Measurements from ENCODE around the gene AAR2. TPM values are rescaled to one million over a fixed set of nuclear protein-coding genes. Genes with fewer than 3 reads are reported as not detected.

AAR2 gene
- total and polyA plus RNA-seq, 2 experiments from 2014 or later: 34.3 to 35.4 TPM

DNA sequence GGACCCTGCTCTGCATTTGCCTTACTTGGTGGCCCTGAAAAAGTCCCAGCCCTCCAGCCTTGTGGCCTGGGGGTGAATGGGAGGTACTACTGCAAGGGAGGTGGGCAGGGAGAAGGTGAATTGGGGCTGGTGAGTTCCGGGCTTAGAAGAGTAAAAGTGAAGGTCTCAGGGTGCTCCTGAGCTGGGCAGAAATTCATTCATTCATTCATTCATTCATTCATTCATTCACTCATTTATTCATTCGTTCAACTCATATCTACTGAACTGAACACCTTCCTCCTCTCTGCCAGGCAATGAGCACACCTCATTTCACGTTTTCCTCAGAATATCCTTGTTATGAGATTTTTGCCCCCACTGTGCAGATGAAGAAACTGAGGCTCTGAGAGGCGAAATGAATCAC lies 63.2 kb downstream of the AAR2 start:
- Histone ChIP-seq H3K4me2 (ENCODE audit: unreplicated experiment) (no peak overlapping the region), H3K9ac (no peak overlapping the region), H3K79me2 (ENCODE audit: insufficient read depth) (no peaks in the 10 kb centered on the region), H2AFZ (no peak overlapping the region), H3K9me3 (ENCODE audit: low read depth) (no peaks in the 10 kb centered on the region), H3K27me3 (replicated peaks; ENCODE audit: insufficient read depth) (peaks cover 68% of the 10 kb centered on the region), H3K4me1 (ENCODE audit: insufficient read depth) (no peaks in the 10 kb centered on the region), H3K9me2 (ENCODE audit: insufficient read depth) (no peaks in the 10 kb centered on the region), H3K4me3 (no peak overlapping the region), H3K36me3 (ENCODE audit: low read depth) (no peaks in the 10 kb centered on the region), H4K20me1 (ENCODE audit: insufficient read depth) (no peaks in the 10 kb centered on the region), H3F3A (ENCODE audit: insufficient read depth) (no peaks in the 10 kb centered on the region), H3K27ac (no peak overlapping the region)
- in situ Hi-C loops (cut with MboI): no loop called here
- 15 to 16% methylated on average over 4 of the region's 4 CpGs for WGBS, 2 experiments (ENCODE audit: low coverage in 1 of 2, low lambda C conversion rate in 2 of 2, missing lambda C conversion rate in 2 of 2)
- DNase-seq: no peak
- TF ChIP-seq EZH2 (IDR thresholded peaks at IDR 0.05; ENCODE audit: insufficient read depth, poor library complexity, severe bottlenecking) (no peak), EZH2phosphoT487 (IDR thresholded peaks at IDR 0.05; ENCODE audit: insufficient read depth, low read depth) (no peak)

- H3F3A ChIP-seq (ENCODE audit: insufficient read depth): no peaks in the 10 kb centered on the region
- H3K27me3 ChIP-seq (replicated peaks; ENCODE audit: insufficient read depth): peaks cover 76% of the 10 kb centered on the region
- no peaks in the 10 kb centered on the region for H4K20me1 ChIP-seq (ENCODE audit: insufficient read depth)
- H3K4me3 ChIP-seq: no peak overlapping the region
- no peak overlapping the region for H3K4me2 ChIP-seq (ENCODE audit: unreplicated experiment)
- no peak overlapping the region for H2AFZ ChIP-seq
- WGBS, 2 experiments (ENCODE audit: low coverage in 1 of 2, low lambda C conversion rate in 2 of 2, missing lambda C conversion rate in 2 of 2): 37 to 46% methylated on average over 7 of the region's 7 CpGs
- in situ Hi-C loops (cut with MboI): no loop called here
- no peaks in the 10 kb centered on the region for H3K36me3 ChIP-seq (ENCODE audit: low read depth)
- H3K9ac ChIP-seq: no peak overlapping the region
- no peak for DNase-seq
- no peaks in the 10 kb centered on the region for H3K4me1 ChIP-seq (ENCODE audit: insufficient read depth)
- no peak overlapping the region for H3K27ac ChIP-seq
- TF ChIP-seq EZH2 (IDR thresholded peaks at IDR 0.05; ENCODE audit: insufficient read depth, poor library complexity, severe bottlenecking) (no peak), EZH2phosphoT487 (IDR thresholded peaks at IDR 0.05; ENCODE audit: insufficient read depth, low read depth) (no peak)
- no peaks in the 10 kb centered on the region for H3K9me3 ChIP-seq (ENCODE audit: low read depth)
- no peaks in the 10 kb centered on the region for H3K9me2 ChIP-seq (ENCODE audit: insufficient read depth)
- H3K79me2 ChIP-seq (ENCODE audit: insufficient read depth): no peaks in the 10 kb centered on the region
These were observed 65.3 kb downstream of the AAR2 start for GRCh38 chr20:36301359-36302119.

- in situ Hi-C loops (cut with MboI): no loop called here
- 15 to 22% methylated on average over 14 of the region's 14 CpGs for WGBS, 2 experiments (ENCODE audit: low coverage in 1 of 2, low lambda C conversion rate in 2 of 2, missing lambda C conversion rate in 2 of 2)
- no peaks in the 10 kb centered on the region for H3K9me3 ChIP-seq (ENCODE audit: low read depth)
These were observed 66.8 kb downstream of the AAR2 start for GRCh38 chr20:36303020-36303595.

GRCh38 chr20:36303831-36304230 lies 67.6 kb downstream of the AAR2 start:
- Histone ChIP-seq H3F3A (ENCODE audit: insufficient read depth) (no peaks in the 10 kb centered on the region), H3K27me3 (replicated peaks; ENCODE audit: insufficient read depth) (peaks cover 92% of the 10 kb centered on the region), H4K20me1 (ENCODE audit: insufficient read depth) (no peaks in the 10 kb centered on the region), H3K9me2 (ENCODE audit: insufficient read depth) (no peaks in the 10 kb centered on the region), H3K36me3 (ENCODE audit: low read depth) (no peaks in the 10 kb centered on the region), H3K4me3 (no peak overlapping the region), H3K79me2 (ENCODE audit: insufficient read depth) (no peaks in the 10 kb centered on the region), H3K4me2 (ENCODE audit: unreplicated experiment) (no peak overlapping the region), H3K9ac (no peak overlapping the region), H2AFZ (no peak overlapping the region), H3K4me1 (ENCODE audit: insufficient read depth) (no peaks in the 10 kb centered on the region), H3K27ac (no peak overlapping the region), H3K9me3 (ENCODE audit: low read depth) (no peaks in the 10 kb centered on the region)
- no peak for DNase-seq
- 27 to 40% methylated on average over 1 of the region's 1 CpG for WGBS, 2 experiments (ENCODE audit: low coverage in 1 of 2, low lambda C conversion rate in 2 of 2, missing lambda C conversion rate in 2 of 2)
- in situ Hi-C loops (cut with MboI): no loop called here
- TF ChIP-seq EZH2phosphoT487 (IDR thresholded peaks at IDR 0.05; ENCODE audit: insufficient read depth, low read depth): no peak
- no peak for TF ChIP-seq EZH2 (IDR thresholded peaks at IDR 0.05; ENCODE audit: insufficient read depth, poor library complexity, severe bottlenecking)

More at GRCh38 chr20:36303020-36303595, 66.8 kb downstream of the AAR2 start:
- H3K9ac ChIP-seq: no peak overlapping the region
- no peaks in the 10 kb centered on the region for H3K9me2 ChIP-seq (ENCODE audit: insufficient read depth)
- no peak overlapping the region for H3K27ac ChIP-seq
- no peak for DNase-seq
- no peak overlapping the region for H3K4me3 ChIP-seq
- H3F3A ChIP-seq (ENCODE audit: insufficient read depth): no peaks in the 10 kb centered on the region
- H3K36me3 ChIP-seq (ENCODE audit: low read depth): no peaks in the 10 kb centered on the region
- H3K4me1 ChIP-seq (ENCODE audit: insufficient read depth): no peaks in the 10 kb centered on the region
- H2AFZ ChIP-seq: no peak overlapping the region
- no peaks in the 10 kb centered on the region for H3K79me2 ChIP-seq (ENCODE audit: insufficient read depth)
- H4K20me1 ChIP-seq (ENCODE audit: insufficient read depth): no peaks in the 10 kb centered on the region
- TF ChIP-seq EZH2 (IDR thresholded peaks at IDR 0.05; ENCODE audit: insufficient read depth, poor library complexity, severe bottlenecking) (no peak), EZH2phosphoT487 (IDR thresholded peaks at IDR 0.05; ENCODE audit: insufficient read depth, low read depth) (no peak)
- H3K4me2 ChIP-seq (ENCODE audit: unreplicated experiment): no peak overlapping the region
- H3K27me3 ChIP-seq (replicated peaks; ENCODE audit: insufficient read depth): peaks cover 87% of the 10 kb centered on the region

Measured in GM23248 (cell line).